ENCODE measurements around the gene ETS1. TPM values are rescaled to one million over a fixed set of nuclear protein-coding genes. Genes with fewer than 3 reads are reported as not detected.

The ETS1 gene
- total RNA-seq, 1 donor from 2014 or later, result 62.7 TPM

- H3K4me3 ChIP-seq (ENCODE audit: low read depth, low read length), result no peak overlapping the region
- no peak for FAIRE-seq
- no peak for TF ChIP-seq CTCF (IDR thresholded peaks at IDR 0.05; ENCODE audit: insufficient read depth, low read length, severe bottlenecking)
- no peaks in the 10 kb centered on the region for H3K36me3 ChIP-seq (ENCODE audit: control insufficient read depth, insufficient read depth, low read length)
- DNase-seq (ENCODE audit: low read depth), result no peak
- no peaks in the 10 kb centered on the region for H3K27me3 ChIP-seq (ENCODE audit: control insufficient read depth, insufficient read depth, low read length)
Observed at GRCh38 chr11:128434411-128434810, 152.9 kb downstream of the ETS1 start.

GRCh38 chr11:128432926-128433325 lies 154.4 kb downstream of the ETS1 start:
- no peaks in the 10 kb centered on the region for H3K36me3 ChIP-seq (ENCODE audit: control insufficient read depth, insufficient read depth, low read length)

GRCh38 chr11:128431931-128432330 lies 155.4 kb downstream of the ETS1 start:
- FAIRE-seq, result no peak
- Histone ChIP-seq H3K4me3 (ENCODE audit: low read depth, low read length) (no peak overlapping the region), H3K36me3 (ENCODE audit: control insufficient read depth, insufficient read depth, low read length) (no peaks in the 10 kb centered on the region), H3K27me3 (ENCODE audit: control insufficient read depth, insufficient read depth, low read length) (no peaks in the 10 kb centered on the region)
- TF ChIP-seq CTCF (IDR thresholded peaks at IDR 0.05; ENCODE audit: insufficient read depth, low read length, severe bottlenecking), result no peak
- DNase-seq (ENCODE audit: low read depth), result no peak

More at GRCh38 chr11:128432926-128433325, 154.4 kb downstream of the ETS1 start:
- no peaks in the 10 kb centered on the region for H3K27me3 ChIP-seq (ENCODE audit: control insufficient read depth, insufficient read depth, low read length)
- DNase-seq (ENCODE audit: low read depth) (no peak), FAIRE-seq (no peak)
- no peak overlapping the region for H3K4me3 ChIP-seq (ENCODE audit: low read depth, low read length)
- no peak for TF ChIP-seq CTCF (IDR thresholded peaks at IDR 0.05; ENCODE audit: insufficient read depth, low read length, severe bottlenecking)

GRCh38 chr11:128428935-128429334 lies 158.4 kb downstream of the ETS1 start:
- no peak for TF ChIP-seq CTCF (IDR thresholded peaks at IDR 0.05; ENCODE audit: insufficient read depth, low read length, severe bottlenecking)
- no peak overlapping the region for H3K4me3 ChIP-seq (ENCODE audit: low read depth, low read length)
- DNase-seq (ENCODE audit: low read depth) (no peak), FAIRE-seq (peak; percentile 18)
- no peaks in the 10 kb centered on the region for H3K27me3 ChIP-seq (ENCODE audit: control insufficient read depth, insufficient read depth, low read length)
- H3K36me3 ChIP-seq (ENCODE audit: control insufficient read depth, insufficient read depth, low read length), result no peaks in the 10 kb centered on the region

GRCh38 chr11:128424851-128425285 lies 162.5 kb downstream of the ETS1 start:
- TF ChIP-seq CTCF (IDR thresholded peaks at IDR 0.05; ENCODE audit: insufficient read depth, low read length, severe bottlenecking), result no peak
- DNase-seq (ENCODE audit: low read depth) (no peak), FAIRE-seq (no peak)
- no peak overlapping the region for H3K4me3 ChIP-seq (ENCODE audit: low read depth, low read length)
- H3K36me3 ChIP-seq (ENCODE audit: control insufficient read depth, insufficient read depth, low read length), result no peaks in the 10 kb centered on the region
- no peaks in the 10 kb centered on the region for H3K27me3 ChIP-seq (ENCODE audit: control insufficient read depth, insufficient read depth, low read length)

- DNase-seq (ENCODE audit: low read depth) (no peak), FAIRE-seq (no peak)
- Histone ChIP-seq H3K36me3 (ENCODE audit: control insufficient read depth, insufficient read depth, low read length) (no peaks in the 10 kb centered on the region), H3K4me3 (ENCODE audit: low read depth, low read length) (no peak overlapping the region), H3K27me3 (ENCODE audit: control insufficient read depth, insufficient read depth, low read length) (no peaks in the 10 kb centered on the region)
- no peak for TF ChIP-seq CTCF (IDR thresholded peaks at IDR 0.05; ENCODE audit: insufficient read depth, low read length, severe bottlenecking)
Observed at GRCh38 chr11:128424271-128424711, 163.1 kb downstream of the ETS1 start.

Data from bronchial epithelial cell (primary cell).